Measurements from ENCODE around the gene SLC10A7. TPM values are rescaled to one million over a fixed set of nuclear protein-coding genes. Genes with fewer than 3 reads are reported as not detected.

The SLC10A7 gene
- total and polyA plus RNA-seq, 12 donors = 1.3 to 6.6 (median 4.4) TPM

DNA sequence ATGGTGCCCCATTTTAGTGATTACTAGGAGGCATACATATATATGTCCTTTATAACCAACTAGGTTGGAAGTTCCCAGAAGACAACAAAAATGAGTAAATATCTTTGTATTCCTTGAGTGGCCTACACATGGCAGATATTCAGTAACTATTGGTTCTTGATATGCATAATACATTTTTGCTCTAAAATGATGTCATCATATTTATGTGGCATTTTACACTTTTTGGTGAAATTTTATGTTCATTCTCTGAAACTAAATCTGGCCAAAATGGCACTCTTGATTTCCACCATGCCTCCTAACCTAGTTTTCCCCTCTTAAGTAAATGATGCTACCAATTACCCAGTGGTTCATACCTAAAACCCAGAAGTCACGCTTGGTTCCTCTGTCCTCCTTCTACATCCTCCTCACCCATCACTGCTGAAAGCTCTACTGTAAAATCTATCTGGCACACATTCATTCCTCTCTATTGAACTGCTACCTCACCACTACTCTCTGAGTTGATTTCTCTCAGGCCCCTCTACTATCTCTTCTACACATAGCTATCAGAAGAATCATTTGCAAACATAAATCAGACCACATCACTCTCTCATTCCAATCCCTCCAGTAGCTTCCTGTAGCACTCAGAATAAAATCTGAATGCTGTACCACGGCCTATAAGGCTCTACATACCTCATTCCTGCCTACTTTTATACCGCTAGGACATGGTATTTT is 13.4 kb downstream of the SLC10A7 start:
- no peak for ATAC-seq
- Histone ChIP-seq H3K27me3 (no peaks in the 10 kb centered on the region), H3K9me3 (no peaks in the 10 kb centered on the region), H3K4me3 (no peak overlapping the region), H3K27ac (no peak overlapping the region), H3K36me3 (peaks cover 0 to 50% (median 8%) of the 10 kb centered on the region in 9 donors), H3K4me1 (no peaks in the 10 kb centered on the region)
- WGBS, 2 donors = 92 to 94% methylated on average over 3 of the region's 3 CpGs
- TF ChIP-seq, protein P1, sequence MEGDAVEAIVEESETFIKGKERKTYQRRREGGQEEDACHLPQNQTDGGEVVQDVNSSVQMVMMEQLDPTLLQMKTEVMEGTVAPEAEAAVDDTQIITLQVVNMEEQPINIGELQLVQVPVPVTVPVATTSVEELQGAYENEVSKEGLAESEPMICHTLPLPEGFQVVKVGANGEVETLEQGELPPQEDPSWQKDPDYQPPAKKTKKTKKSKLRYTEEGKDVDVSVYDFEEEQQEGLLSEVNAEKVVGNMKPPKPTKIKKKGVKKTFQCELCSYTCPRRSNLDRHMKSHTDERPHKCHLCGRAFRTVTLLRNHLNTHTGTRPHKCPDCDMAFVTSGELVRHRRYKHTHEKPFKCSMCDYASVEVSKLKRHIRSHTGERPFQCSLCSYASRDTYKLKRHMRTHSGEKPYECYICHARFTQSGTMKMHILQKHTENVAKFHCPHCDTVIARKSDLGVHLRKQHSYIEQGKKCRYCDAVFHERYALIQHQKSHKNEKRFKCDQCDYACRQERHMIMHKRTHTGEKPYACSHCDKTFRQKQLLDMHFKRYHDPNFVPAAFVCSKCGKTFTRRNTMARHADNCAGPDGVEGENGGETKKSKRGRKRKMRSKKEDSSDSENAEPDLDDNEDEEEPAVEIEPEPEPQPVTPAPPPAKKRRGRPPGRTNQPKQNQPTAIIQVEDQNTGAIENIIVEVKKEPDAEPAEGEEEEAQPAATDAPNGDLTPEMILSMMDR (IDR thresholded peaks at IDR 0.05) = no peak
- intact Hi-C loops (cut with DNase I) = no loop called here
- no peak for DNase-seq

DNA sequence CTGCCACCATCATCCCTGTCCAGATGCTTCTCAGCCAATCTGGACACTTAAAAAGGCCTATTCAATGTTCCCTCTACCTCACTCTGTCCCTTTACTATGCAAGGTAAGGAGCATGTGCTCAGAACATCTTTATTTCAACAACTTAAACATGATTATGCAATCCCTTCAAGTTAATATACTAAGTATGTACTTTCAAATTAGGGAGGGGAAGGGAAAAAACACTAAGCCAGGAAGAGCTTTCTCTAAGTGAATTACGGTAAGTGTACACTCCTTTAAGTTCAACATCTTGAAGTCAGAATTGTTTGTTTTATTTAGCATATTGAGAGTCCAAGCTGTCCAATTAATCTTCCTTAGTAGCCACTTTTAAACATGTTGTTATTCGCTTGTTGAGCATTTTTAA is 14.1 kb downstream of the SLC10A7 start:
- no peak for DNase-seq
- intact Hi-C loops (cut with DNase I) = no loop called here
- Histone ChIP-seq H3K27me3 (no peaks in the 10 kb centered on the region), H3K27ac (no peak overlapping the region), H3K9me3 (no peaks in the 10 kb centered on the region), H3K4me1 (no peaks in the 10 kb centered on the region), H3K4me3 (no peak overlapping the region), H3K36me3 (peaks cover 0 to 58% (median 8%) of the 10 kb centered on the region in 9 donors)
- 97 to 98% methylated on average over 2 of the region's 2 CpGs for WGBS, 2 donors
- TF ChIP-seq, protein P1 (IDR thresholded peaks at IDR 0.05) = no peak
- ATAC-seq = no peak

DNA sequence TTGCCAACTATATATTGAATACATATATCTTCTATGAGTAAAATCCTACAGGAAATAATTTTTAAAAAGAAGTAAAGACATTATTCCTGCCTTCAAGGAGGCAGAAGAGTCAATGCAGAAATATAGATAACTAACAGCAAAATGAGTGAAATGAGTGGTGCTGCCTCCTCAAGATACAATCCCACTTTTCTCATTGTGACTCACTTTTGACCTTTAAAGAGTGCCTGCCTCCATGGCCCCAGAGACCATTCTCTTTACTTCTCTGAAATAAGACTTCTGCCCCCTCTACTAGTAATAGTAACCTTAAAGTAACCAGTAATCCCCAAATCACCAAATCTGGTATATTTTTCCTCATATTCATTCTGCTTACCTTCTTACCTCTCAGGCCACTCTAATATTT is 15.5 kb downstream of the SLC10A7 start:
- H3K4me1 ChIP-seq = no peaks in the 10 kb centered on the region
- no peak overlapping the region for H3K4me3 ChIP-seq
- TF ChIP-seq, protein P1 (IDR thresholded peaks at IDR 0.05) = no peak
- H3K27me3 ChIP-seq = no peaks in the 10 kb centered on the region
- ATAC-seq (no peak), DNase-seq (no peak)
- H3K9me3 ChIP-seq = no peaks in the 10 kb centered on the region
- H3K36me3 ChIP-seq = peaks cover 0 to 71% (median 8%) of the 10 kb centered on the region in 9 donors
- H3K27ac ChIP-seq = no peak overlapping the region
- intact Hi-C loops (cut with DNase I) = no loop called here

DNA sequence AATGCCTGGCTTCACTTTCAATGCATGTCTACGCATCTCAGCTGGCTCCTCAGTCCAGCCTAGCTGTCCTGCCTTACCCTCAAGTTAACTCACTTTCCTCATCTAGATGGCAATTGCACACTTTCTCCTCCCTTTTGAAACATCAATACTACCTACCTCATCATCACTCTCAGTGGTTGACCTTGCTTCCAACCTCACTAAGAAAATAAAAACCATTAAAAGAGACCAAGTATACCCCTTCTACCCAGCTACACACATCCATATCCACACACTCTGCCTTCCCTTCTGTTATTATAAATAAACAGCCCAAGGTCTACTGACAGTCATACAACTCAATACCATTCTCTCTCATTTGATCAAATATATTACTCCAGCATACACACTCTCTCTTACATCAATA is 21.5 kb downstream of the SLC10A7 start:
- intact Hi-C loops (cut with DNase I) = no loop called here

More for the DNA sequence above, 21.5 kb downstream of the SLC10A7 start:
- Histone ChIP-seq H3K4me3 (no peak overlapping the region), H3K4me1 (no peaks in the 10 kb centered on the region), H3K27ac (no peak overlapping the region), H3K9me3 (no peaks in the 10 kb centered on the region), H3K27me3 (no peaks in the 10 kb centered on the region), H3K36me3 (peaks cover 0 to 50% (median 0%) of the 10 kb centered on the region in 9 donors)
- ATAC-seq = no peak
- no peak for DNase-seq
- TF ChIP-seq, protein P1 (IDR thresholded peaks at IDR 0.05) = no peak
- WGBS, 2 donors = 96 to 100% methylated on average over 1 of the region's 1 CpG
